OCI-LY7 (cell line): ENCODE data around the gene FLACC1.

Experiments
- CTCF ChIP-seq: fragments of 200-600 bp; sonication (generic); conservative IDR thresholded peaks from 2 replicates; pipeline ENCODE4 v1.5.1; 2014; ENCODE audit warnings: mild to moderate bottlenecking, antibody characterized with exemption, low read length, moderate library complexity, mixed read lengths
- EZH2phosphoT487 ChIP-seq: fragments of 200-600 bp; sonication (generic); IDR thresholded peaks from 2 replicates; pipeline ENCODE4 v1.6.1; 2018; ENCODE audit warnings: low read depth, borderline replicate concordance, mild to moderate bottlenecking, mixed run types, antibody characterized with exemption, low read length, moderate library complexity, mixed read lengths

GRCh38 chr2:201263779-201264178, 93.4 kb downstream of the FLACC1 start:
- TF ChIP-seq CTCF (no peak), EZH2phosphoT487 (no peak)
